Posterior vena cava (tissue), 2 donors: Measurements from ENCODE around the gene CEP72. TPM values are rescaled to one million over a fixed set of nuclear protein-coding genes. Genes with fewer than 3 reads are reported as not detected.
A peak's percentile ranks its signal among the peaks of the same experiment; 100 is the strongest.
"Not testable (repeated sequence)": the region's sequence is repeated elsewhere in the genome, so short reads cannot be mapped to it uniquely, and the experiment has no call there.

Source experiments
- DNase-seq: peaks from one replicate; pipeline ENCODE4 v3.0.0-alpha.2; 2020; ENCODE audit warnings: low spot score
- intact Hi-C, 2 donors: fragments of 100-400 bp; cut with DNase I; formaldehyde crosslinking; loops; one replicate each; pipeline versions ENCODE4 v1.14.1 to v1.14.2; 2022 to 2023
- total RNA-seq, 2 donors: library from RNA; stranded (reverse); fragmentation: NEBNext Ultra II Directional; extraction: Animal tissue kit (Norgen Biotek cat#: 25700); gene quantifications; one replicate each; pipeline ENCODE4 v1.2.1, GENCODE V29; 2021
- donor health status: DM: yes; HTN: yes; CAD: no.
- donor health status: DM: yes; HTN: yes; CAD: no.

The CEP72 gene
- total RNA-seq, 2 donors from 2014 or later: 1.9 to 2.4 TPM

DNA sequence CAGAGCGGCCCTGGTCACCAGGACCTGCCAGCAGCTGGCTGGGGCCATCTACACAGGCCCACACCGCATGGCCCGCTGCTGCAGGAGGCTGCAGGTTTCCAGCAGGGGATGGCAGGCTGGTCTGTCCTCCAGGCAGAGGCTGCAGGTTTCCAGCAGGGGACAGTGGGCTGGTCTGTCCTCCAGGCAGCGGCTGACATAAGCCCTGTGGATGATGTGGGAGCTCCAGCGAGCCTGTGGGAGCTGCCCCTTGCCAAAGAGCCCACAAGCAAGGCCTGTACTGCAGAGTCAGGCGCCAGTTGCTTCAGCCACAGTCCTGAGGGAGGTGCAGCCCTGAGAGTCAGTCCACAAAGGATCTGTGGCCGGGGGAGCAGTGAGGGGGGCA is 62.5 kb downstream of the CEP72 start:
- peak; percentile 71 for DNase-seq
- intact Hi-C loops: loop anchor here in 1 of 2 donors (5.0 kb wide), 1 partner anchor 218 kb away; the partner anchor contains the start of genes BRD9 and TRIP13

DNA sequence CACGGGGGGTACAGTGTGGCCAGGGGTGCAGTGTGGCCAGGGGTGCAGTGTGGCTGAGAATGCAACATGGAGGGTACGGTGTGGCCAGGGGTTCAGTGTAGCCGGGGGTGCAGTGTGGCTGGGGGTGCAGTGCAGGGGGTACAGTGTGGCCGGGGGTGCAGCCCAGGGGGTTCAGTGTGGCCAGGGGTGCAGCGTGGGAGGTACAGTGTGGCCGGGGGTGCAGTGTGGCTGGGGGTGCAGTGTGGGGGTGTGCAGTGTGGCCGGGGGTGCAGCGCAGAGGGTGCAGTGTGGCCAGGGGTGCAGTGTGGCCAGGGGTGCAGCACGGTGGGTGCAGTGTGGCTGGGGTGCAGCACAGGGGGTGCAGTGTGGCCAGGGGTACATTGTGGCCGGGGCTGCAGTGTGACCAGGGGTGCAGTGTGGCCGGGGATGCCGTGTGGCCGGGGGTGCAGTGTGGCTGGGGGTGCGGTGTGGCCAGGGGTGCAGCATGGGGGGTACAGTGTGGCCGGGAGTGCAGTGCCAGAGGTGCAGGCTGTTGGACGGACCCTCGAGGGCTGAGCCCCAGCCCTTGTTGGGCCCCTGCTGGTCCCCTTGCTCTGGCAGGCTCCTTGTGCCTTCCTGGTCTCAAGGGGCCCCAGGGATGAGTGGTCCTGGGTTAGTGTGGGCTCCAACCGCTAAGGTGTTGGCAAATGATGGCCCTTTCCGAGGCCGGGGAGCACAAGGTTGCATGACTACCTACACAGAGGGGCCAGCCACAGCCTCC is 63.2 kb downstream of the CEP72 start:
- intact Hi-C loops: no loop called here
- peak; percentile 51 for DNase-seq

DNA sequence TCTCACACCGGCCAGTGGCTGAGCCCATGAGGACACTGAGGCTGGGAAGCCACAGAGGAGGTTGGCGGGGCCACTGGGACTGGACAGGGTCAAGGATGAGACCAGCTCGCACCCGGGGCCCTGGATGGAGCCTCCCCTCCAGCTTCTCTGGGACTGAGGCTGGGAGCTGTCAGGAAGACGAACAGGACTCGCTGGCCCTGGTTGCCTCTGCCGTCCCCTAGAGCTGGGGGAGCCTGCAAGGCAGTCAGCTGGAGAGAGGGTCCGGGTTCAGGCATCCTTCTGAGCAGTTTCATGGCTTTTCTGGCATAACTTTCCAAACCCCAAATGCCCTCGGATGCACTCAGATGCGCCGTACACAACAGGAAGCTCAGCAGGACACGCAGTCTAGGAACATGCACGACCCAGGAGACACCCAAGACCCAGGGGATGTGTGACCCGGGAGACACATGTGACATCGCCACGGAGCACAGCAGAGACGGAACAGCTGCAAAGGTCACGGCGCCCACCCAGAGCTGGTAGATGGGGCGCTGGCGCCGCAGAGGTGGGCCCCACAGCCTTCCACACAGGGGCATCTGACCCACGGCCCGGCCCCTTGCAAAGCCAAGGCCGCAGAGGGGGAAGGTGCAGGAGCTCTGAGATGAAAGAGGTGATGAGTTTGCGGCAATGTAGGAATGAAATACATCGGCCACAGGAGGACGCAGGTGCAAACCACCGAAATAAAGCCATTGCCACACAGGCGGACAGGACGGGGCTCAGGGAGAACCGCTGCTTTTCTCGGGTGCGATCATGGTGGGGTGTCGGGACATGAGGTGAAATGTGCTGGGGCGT is 63.9 kb downstream of the CEP72 start:
- intact Hi-C loops: no loop called here
- peak; percentile 76 for DNase-seq

DNA sequence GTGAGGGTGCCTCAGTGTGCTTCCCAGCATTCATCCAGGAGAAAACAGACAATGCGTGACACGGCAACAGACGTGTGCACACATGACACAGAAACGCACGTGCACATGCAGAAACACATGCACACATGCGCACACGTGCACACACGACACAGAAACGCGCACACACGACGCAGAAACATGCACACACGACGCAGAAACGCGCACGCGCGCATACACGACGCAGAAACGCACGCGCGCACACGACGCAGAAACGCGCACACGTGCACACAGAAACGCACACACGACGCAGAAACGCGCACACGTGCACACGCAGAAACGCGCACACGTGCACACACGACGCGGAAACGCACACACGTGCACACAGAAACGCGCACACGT is 64.5 kb downstream of the CEP72 start:
- no peak for DNase-seq
- intact Hi-C loops: no loop called here

DNA sequence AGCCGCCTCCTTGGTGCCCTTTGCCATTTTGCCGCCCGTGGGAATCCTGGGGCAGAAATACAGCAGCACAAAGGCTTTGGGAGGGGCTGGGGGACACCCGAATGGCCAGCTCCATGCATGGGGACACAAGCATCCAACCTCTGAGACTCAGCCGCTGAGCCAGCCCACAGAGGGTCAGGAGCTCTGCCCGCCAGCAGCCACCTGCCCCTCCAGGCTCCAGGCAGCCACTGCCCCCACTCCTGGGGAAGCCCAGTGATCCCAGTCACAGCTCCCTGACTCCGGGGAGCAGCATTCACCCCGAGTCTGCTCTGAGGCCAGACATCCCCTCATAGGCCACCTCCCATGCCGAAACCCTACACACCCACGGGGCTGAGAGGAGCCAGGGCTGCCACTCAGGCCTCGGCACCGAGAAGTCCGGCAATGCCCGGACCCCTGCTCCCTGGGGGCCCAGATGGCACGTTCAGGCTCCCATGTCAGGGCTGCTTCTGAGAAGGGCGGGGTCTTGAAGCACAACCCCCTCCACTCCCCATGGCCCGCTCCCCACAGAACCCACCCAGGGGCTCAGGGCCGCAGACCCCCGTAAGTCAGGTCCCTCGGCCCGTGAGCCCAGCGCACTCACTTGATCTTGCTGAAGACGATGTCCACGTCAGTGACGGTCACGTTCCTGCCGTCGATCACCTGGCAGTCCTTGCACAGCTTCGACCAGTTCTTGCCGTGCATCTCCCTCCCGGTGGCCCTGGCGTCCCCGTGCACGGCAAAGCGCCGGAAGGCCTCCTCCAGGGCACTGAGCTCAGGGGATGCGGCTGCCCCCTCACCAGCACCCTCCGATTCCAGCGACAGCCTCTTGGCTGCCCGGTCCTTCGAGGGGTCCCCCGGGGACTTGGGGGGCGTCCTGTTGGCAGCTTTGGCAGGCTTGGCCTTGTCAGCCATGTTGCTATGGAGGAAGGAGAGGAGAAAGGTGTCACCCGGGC is 65.3 kb downstream of the CEP72 start:
- peak; percentile 66 for DNase-seq
- intact Hi-C loops: no loop called here

DNA sequence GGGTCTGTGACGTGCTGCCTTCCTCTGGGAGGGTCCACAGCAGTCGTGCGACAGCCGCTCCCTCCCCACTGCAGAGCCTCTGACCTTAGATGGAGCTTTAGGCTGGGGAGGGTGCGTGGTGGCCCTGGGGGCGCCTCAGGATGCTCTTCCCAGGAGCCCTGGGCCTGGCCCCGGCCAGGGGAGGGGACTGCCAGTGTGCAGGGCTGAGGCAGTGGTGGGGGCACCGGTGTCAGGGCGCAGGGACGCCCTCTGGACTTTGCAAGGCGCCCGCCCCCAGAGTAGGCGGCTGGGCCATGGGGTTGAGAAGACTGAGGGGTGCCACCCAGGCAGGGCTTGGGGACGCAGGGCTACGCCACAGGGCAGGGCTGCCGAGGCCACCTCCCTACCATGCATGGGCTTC is 66.4 kb downstream of the CEP72 start:
- intact Hi-C loops: not testable (repeated sequence)
- DNase-seq: peak; percentile 54

DNA sequence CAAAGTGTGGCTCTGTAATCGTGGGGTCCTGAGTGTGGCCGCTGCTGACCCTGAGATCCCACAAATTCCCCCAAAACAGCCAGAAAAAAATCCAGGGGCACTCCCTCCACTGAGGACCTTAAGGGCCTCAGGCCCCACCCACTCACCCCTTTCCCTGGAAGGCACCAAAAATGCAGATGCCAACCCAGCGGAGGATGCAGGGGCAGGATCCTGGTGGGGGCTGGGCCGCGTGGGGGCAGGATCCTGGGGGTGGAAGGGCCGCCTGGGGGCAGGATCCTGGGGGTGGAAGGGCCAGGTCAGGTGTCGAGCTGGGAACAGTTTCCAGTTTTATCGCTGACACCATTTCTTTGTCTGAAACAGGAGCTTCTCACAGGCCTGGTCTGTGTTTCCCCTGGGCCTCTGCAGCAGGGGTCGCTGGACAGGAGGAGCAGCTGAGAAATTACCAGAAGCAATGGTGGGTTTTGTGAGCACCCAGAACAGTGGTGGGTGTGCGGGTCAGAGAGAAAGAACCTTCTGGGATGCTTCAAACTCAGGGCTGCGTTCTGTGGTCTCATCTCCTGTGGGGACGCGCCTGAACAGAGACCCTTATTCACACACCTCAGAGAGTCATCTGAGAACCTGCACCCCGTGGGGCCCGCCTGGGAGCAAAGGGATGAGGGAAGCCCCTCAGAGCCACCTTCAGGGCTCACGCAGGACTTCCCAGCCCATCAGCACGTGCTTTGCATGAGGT is 67.2 kb downstream of the CEP72 start:
- peak; percentile 66 for DNase-seq
- intact Hi-C loops: not testable (repeated sequence)

DNA sequence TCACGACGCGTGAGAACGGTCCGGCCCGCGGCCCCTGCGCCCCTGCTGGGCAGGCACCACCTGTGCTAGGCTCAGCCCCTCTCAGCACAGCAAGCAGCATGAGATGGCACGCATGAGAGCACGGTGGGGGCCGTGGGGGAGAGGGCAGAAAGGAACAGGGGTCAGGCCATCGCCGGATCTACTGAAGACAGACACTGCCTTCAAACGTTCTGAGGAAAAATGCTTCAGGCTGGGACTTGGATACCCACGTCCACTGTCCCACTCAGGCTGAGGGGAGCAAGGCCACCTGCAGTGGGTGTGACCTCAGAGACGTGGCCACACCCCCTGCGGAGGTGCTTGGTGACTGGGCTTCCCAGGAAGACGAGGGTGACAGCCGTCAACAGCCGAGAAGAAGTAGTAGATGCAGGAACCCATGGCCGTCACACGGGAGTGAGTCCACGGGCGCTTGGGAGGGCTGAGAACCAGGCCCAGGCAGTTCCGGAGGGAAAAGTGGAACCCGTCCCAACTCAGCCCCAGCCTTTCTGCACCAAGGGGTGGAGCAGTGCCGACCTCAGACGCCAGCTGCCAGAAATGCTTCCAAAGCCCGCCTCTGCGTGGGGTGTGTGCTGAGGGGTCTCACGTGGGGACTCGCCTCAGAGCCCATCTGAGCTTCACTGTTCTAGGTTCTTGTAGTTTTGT is 68.1 kb downstream of the CEP72 start:
- peak; percentile 43 for DNase-seq
- intact Hi-C loops: not testable (repeated sequence)

DNA sequence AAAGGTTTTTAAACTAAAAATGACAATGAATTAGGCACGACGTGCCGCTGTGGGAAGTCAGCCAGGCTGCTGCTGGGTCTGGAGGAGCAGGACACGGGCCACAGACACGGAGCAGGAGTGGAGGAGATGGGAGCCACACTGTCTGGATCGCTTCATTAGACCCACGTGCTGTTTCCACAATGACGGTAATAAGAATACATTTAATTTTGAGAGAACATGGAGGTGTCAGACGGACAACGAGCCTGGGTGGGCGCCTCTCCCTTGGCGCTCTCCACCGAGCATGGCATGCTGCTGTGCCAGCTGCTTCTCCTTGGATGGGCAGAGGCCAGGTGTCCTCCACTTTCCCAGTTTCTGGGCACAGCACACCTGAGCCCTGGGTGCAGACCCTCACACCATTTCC is 68.7 kb downstream of the CEP72 start:
- intact Hi-C loops: not testable (repeated sequence)
- DNase-seq: peak; percentile 55

DNA sequence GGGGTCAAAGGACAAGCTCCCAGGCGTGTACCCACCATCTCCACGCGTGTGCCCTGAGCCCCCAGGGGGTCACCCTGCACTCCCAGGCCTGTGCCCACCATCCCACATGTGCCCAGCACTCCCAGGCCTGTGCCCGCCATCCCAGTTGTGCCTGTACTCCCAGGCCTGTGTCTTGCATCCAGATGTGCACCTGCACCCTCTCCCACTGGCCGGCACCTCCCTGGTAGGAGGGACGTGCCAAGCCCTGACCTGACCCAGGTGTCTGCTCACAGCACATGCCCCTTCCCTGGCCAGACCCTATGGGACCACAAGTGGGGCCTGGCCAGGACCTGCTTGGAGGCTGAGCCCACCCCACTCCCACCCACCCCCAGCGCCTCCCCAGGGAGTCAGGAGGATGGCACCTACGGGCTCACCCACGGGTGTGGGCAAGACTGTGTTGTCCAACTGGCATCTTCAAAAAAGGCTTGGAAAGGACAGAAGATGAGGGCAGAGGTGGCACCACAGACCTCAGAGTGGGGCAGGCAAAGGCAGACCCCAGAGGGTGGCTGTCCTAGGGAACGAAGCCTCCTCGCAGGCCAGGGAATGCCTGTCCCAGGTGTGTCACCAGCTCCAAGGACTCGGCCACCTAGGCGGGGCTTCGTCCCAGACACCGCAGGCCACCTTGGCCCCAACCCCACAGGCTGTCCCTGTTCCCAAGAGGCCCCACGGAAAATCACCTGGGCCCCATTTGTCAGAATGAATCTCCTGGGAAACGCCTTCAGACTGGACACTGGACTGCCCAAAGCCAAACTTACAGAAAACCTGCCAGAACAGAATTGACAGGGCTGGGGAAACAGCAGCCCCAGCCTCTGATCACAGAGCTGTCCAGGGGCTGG is 69.4 kb downstream of the CEP72 start:
- intact Hi-C loops: loop anchor here in 1 of 2 donors (2.0 kb wide), 1 partner anchor 95 kb away; no protein-coding TSS in a partner anchor
- DNase-seq: peak; percentile 73

DNA sequence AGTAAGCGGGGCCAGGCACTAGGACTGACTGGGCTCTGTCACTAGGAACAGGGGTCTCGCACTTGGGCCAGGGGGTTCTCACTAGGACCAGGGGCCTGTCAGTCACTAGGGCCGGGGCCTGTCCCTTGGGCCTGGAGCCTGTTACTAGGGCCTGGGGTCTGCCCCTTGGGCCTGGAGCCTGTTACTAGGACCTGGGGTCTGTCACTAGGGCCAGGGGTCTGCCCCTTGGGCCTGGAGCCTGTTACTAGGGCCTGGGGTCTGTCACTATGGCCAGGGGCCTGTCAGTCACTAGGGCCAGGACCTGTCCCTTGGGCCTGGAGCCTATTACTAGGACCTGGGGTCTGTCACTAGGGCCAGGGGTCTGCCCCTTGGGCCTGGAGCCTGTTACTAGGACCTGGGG is 70.1 kb downstream of the CEP72 start:
- intact Hi-C loops: loop anchor here in 1 of 2 donors (2.0 kb wide), 1 partner anchor 95 kb away; no protein-coding TSS in a partner anchor
- not testable (repeated sequence) for DNase-seq

DNA sequence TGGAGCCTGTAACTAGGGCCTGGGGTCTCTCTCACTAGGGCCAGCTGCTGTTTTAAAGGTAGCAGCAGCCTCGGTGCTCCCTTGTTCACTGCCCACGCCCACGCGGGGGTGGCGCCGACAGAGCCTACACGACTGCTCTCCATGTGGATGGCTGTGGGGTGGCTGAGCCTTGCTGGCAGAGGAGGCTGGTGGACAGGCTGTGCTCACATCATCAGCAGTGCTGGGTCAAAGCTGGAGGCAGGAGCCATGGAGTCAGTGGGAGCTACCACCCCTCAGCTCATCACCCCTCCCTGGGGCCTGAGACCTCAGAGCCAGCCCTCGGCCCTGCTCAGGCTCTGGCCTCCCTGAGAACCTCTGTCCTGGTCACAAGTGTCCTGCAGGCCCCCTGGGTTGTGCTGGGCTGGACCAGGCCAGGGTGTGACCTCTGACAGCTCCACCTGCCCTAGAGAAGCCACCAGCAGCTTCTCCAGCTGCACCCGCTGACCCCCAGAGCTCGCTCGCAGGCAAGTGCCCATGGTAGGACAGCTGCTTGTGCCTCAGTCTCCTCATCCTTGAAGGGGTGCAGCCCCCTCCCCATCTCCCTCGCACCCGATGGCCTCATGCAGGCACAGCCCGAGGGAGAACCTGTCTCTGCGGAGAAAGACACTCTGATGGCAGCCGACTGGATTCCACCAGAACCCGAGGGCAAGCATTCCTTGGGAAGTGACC is 70.7 kb downstream of the CEP72 start:
- intact Hi-C loops: loop anchor here in 1 of 2 donors (2.0 kb wide), 1 partner anchor 94 kb away; no protein-coding TSS in a partner anchor
- peak; percentile 55 for DNase-seq

DNA sequence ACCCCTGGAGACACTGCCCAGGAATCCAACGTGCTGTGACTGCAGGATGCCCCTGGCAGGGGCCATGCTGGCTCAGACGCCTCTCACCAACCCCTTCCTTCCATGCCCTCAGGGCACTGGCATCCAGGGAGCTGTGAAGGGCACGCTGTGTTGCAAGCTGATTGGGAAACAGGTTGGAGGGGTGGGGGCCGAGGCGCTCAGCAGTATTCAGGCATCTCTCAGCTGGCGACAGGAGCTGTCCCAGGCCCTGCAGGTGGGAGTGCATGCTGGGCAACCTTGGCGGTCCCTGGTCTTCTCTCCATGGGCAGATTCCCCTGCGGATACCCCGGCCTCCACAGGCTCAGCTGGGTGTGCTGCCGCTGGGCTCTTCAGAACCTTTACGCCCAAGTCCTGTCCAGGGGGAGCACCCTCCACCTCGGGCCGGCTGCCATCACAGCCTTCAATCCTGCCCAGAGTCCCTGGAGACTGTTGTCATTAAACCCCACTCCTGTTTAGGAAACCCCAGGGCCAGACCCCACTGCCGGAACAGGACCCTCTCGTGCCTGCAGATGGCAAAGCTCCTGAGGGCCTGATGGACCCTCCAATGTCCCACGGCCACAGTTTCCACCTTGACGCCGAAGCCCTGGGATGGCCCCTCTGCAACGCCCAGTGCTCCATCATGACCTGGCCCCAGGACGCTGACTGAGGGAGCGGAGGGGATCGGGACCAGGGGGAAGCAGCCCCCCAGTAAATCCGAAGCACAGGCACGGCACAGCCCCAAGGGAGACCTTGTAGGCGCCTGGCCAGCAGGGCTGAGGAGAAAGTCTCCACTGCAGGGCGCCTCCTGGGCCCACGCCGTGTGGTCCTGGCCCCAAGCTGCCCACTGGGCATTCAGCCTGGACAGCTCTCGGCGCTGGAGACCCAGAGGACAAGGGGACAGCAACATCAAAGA is 71.7 kb downstream of the CEP72 start:
- DNase-seq: peak; percentile 82
- intact Hi-C loops: loop anchor here in 1 of 2 donors (2.0 kb wide), 1 partner anchor 93 kb away; no protein-coding TSS in a partner anchor

DNA sequence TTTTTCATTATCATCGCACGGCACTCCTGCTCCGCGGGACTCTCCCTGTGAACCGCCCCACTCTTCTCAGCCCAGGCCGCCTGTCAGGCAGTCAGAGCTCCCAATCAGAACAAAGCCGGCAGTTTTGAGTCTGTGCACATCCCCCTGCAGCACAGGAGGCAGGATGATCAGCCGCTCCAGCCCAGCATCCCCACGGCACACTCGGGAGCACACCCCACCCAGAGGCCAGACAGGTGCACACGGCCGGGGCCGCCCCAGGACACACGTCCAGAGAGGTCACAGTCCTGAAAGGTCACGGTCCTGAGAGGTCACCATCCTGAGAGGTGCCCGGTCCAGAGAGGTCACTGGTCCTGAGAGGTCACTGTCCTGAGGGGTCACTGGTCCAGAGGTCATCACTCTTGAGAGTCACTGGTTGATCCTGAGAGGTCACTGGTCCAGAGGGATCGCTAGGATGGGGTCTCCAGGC is 72.6 kb downstream of the CEP72 start:
- intact Hi-C loops: no loop called here
- peak; percentile 71 for DNase-seq
